ENCODE results near the gene B4GALT7. TPM values are rescaled to one million over a fixed set of nuclear protein-coding genes. Genes with fewer than 3 reads are reported as not detected.
"Not testable (repeated sequence)": the region's sequence is repeated elsewhere in the genome, so short reads cannot be mapped to it uniquely, and the experiment has no call there.

The B4GALT7 gene
- polyA plus RNA-seq, 3 donors: 19.3 to 20.4 (median 20.3) TPM

GRCh38 chr5:177608243-177609075, 8.5 kb downstream of the B4GALT7 start:
- DNase-seq (ENCODE audit: low read depth in 3 of 3, low spot score in 2 of 3): no peak

GRCh38 chr5:177609076-177610059, 9.4 kb downstream of the B4GALT7 start:
- DNase-seq (ENCODE audit: low read depth in 3 of 3, low spot score in 2 of 3): no peak

- no peak for DNase-seq (ENCODE audit: low read depth in 3 of 3, low spot score in 2 of 3)
These were observed 10.3 kb downstream of the B4GALT7 start for GRCh38 chr5:177610131-177610769.

GRCh38 chr5:177610770-177611445, 11.0 kb downstream of the B4GALT7 start:
- DNase-seq (ENCODE audit: low read depth in 3 of 3, low spot score in 2 of 3): no peak

- DNase-seq (ENCODE audit: low read depth in 3 of 3, low spot score in 2 of 3): no peak
These were observed 11.7 kb downstream of the B4GALT7 start for GRCh38 chr5:177611446-177612214.

GRCh38 chr5:177612215-177612673, 12.3 kb downstream of the B4GALT7 start:
- DNase-seq (ENCODE audit: low read depth in 3 of 3, low spot score in 2 of 3): no peak

GRCh38 chr5:177620560-177620959, 20.6 kb downstream of the B4GALT7 start:
- DNase-seq (ENCODE audit: low read depth in 3 of 3, low spot score in 2 of 3): no peak

GRCh38 chr5:177624172-177624571, 24.2 kb downstream of the B4GALT7 start:
- not testable (repeated sequence) for DNase-seq (ENCODE audit: low read depth in 3 of 3, low spot score in 2 of 3)

- not testable (repeated sequence) for DNase-seq (ENCODE audit: low read depth in 3 of 3, low spot score in 2 of 3)
These were observed 30.3 kb downstream of the B4GALT7 start for GRCh38 chr5:177630186-177630585.

GRCh38 chr5:177634912-177635311, 35.0 kb downstream of the B4GALT7 start:
- DNase-seq (ENCODE audit: low read depth in 3 of 3, low spot score in 2 of 3): not testable (repeated sequence)

GRCh38 chr5:177645462-177645861, 45.5 kb downstream of the B4GALT7 start:
- not testable (repeated sequence) for DNase-seq (ENCODE audit: low read depth in 3 of 3, low spot score in 2 of 3)

- DNase-seq (ENCODE audit: low read depth in 3 of 3, low spot score in 2 of 3): not testable (repeated sequence)
These were observed 51.3 kb downstream of the B4GALT7 start for GRCh38 chr5:177651235-177651634.

GRCh38 chr5:177657846-177658245, 57.9 kb downstream of the B4GALT7 start:
- not testable (repeated sequence) for DNase-seq (ENCODE audit: low read depth in 3 of 3, low spot score in 2 of 3)

GRCh38 chr5:177658542-177658941, 58.6 kb downstream of the B4GALT7 start:
- DNase-seq (ENCODE audit: low read depth in 3 of 3, low spot score in 2 of 3): not testable (repeated sequence)

Other genes starting within 250 kb of the B4GALT7 start
- gene LMAN2, start 248.5 kb upstream of the B4GALT7 start, polyA plus RNA-seq (ENCODE audit: insufficient read length in 3 of 3): 100 to 1,000 TPM; 128 to 136 (median 131) TPM
- 10 to 100 TPM; 10.5 to 15.8 (median 11.8) TPM for gene RGS14, start 242.2 kb upstream of the B4GALT7 start, polyA plus RNA-seq (ENCODE audit: insufficient read length in 3 of 3)
- gene SLC34A1, start 215.7 kb upstream of the B4GALT7 start, polyA plus RNA-seq (ENCODE audit: insufficient read length in 3 of 3): 100 to 1,000 TPM; 118 to 190 (median 157) TPM
- under 1 TPM; 0.47 to 0.72 (median 0.67) TPM for gene PFN3, start 199.5 kb upstream of the B4GALT7 start, polyA plus RNA-seq (ENCODE audit: insufficient read length in 3 of 3)
- gene F12, start 190.6 kb upstream of the B4GALT7 start, polyA plus RNA-seq (ENCODE audit: insufficient read length in 3 of 3): 1 to 10 TPM; 3.5 to 6.4 (median 4.6) TPM
- 10 to 100 TPM; 20.3 to 26.2 (median 23.3) TPM for gene GRK6, start 173.5 kb upstream of the B4GALT7 start, polyA plus RNA-seq (ENCODE audit: insufficient read length in 3 of 3)
- gene PRR7, start 153.3 kb upstream of the B4GALT7 start, polyA plus RNA-seq (ENCODE audit: insufficient read length in 3 of 3): 1 to 10 TPM in 1 of 3 donors, under 1 TPM in 2; 0.95 to 1.1 (median 0.97) TPM
- 100 to 1,000 TPM; 171 to 177 (median 175) TPM for gene DBN1, start 126.5 kb upstream of the B4GALT7 start, polyA plus RNA-seq (ENCODE audit: insufficient read length in 3 of 3)
- 10 to 100 TPM; 62.4 to 72.7 (median 69.0) TPM for gene PDLIM7, start 102.5 kb upstream of the B4GALT7 start, polyA plus RNA-seq (ENCODE audit: insufficient read length in 3 of 3)
- gene DOK3, start 90.3 kb upstream of the B4GALT7 start, polyA plus RNA-seq (ENCODE audit: insufficient read length in 3 of 3): 1 to 10 TPM; 3.3 to 4.3 (median 3.8) TPM
- gene DDX41, start 83.2 kb upstream of the B4GALT7 start, polyA plus RNA-seq (ENCODE audit: insufficient read length in 3 of 3): 100 to 1,000 TPM in 1 of 3 donors, 10 to 100 TPM in 2; 93.0 to 105 (median 96.6) TPM
- gene FAM193B, start 45.6 kb upstream of the B4GALT7 start, polyA plus RNA-seq (ENCODE audit: insufficient read length in 3 of 3): 10 to 100 TPM; 60.9 to 65.2 (median 61.1) TPM
- 100 to 1,000 TPM; 150 to 186 (median 177) TPM for gene TMED9, start 7.9 kb upstream of the B4GALT7 start, polyA plus RNA-seq (ENCODE audit: insufficient read length in 3 of 3)
- under 1 TPM in 2 of 3 donors, not detected in 1; 0.14 to 0.29 TPM for gene FAM153A, start 182.8 kb downstream of the B4GALT7 start, polyA plus RNA-seq (ENCODE audit: insufficient read length in 3 of 3)

Measured in right renal cortex interstitium (tissue), 3 donors.